Lung (tissue), 12 donors: ENCODE results near the gene PANK1. TPM values are rescaled to one million over a fixed set of nuclear protein-coding genes. Genes with fewer than 3 reads are reported as not detected.
"Not testable (repeated sequence)": the region's sequence is repeated elsewhere in the genome, so short reads cannot be mapped to it uniquely, and the experiment has no call there.

Experiments used
- ATAC-seq: fragments of 200-7000 bp; cut with Tn5 transposase; one replicate; pipeline ENCODE4 v1.9.1; 2020; ENCODE audit warnings: moderate number of reproducible peaks; ENCODE audit not compliant: insufficient read depth, low FRiP score
- DNase-seq, 3 donors: peaks; one replicate each; pipeline ENCODE4 v3.0.0-alpha.2; 2013 to 2017
- H3K27ac ChIP-seq, 2 donors: one replicate each; pipeline ENCODE4 v1.5.1; 2013; ENCODE audit warnings: mild to moderate bottlenecking in 2 of 2, moderate library complexity in 2 of 2, control low read depth in 1 of 2, inconsistent platforms in 1 of 2, low read depth in 1 of 2, low read length in 1 of 2
- H3K27me3 ChIP-seq, 3 donors: one replicate each; pipeline ENCODE4 v1.5.1; 2013; ENCODE audit warnings: low read length in 2 of 3; ENCODE audit not compliant: control insufficient read depth in 3 of 3, insufficient read depth in 3 of 3
- H3K36me3 ChIP-seq, 4 donors: one replicate each; pipeline ENCODE4 v1.5.1; 2013; ENCODE audit warnings: low read length in 4 of 4, mild to moderate bottlenecking in 1 of 4, moderate library complexity in 1 of 4; ENCODE audit not compliant: control insufficient read depth in 4 of 4, insufficient read depth in 4 of 4
- H3K4me1 ChIP-seq, 5 donors: one replicate each; pipeline ENCODE4 v1.5.1; 2013; ENCODE audit warnings: low read length in 5 of 5, mild to moderate bottlenecking in 2 of 5, moderate library complexity in 1 of 5; ENCODE audit not compliant: control insufficient read depth in 5 of 5, insufficient read depth in 5 of 5
- H3K4me3 ChIP-seq: one replicate; pipeline ENCODE4 v1.5.1; 2013; ENCODE audit warnings: mild to moderate bottlenecking, control low read depth, moderate library complexity
- H3K9ac ChIP-seq, 2 donors: one replicate each; pipeline ENCODE4 v1.5.1; 2013; ENCODE audit warnings: low read length in 2 of 2, control low read depth in 1 of 2; ENCODE audit not compliant: insufficient read depth in 1 of 2
- H3K9me3 ChIP-seq, 4 donors: one replicate each; pipeline ENCODE4 v1.5.1; 2013; ENCODE audit warnings: low read length in 3 of 4, mild to moderate bottlenecking in 1 of 4, moderate library complexity in 1 of 4; ENCODE audit not compliant: control insufficient read depth in 4 of 4, insufficient read depth in 3 of 4
- CTCF ChIP-seq: IDR thresholded peaks from 2 replicates; pipeline ENCODE4 v1.5.1; 2012; ENCODE audit warnings: mild to moderate bottlenecking; ENCODE audit errors: control extremely low read depth, extremely low read depth
- WGBS, 2 donors: extraction: QIAGEN DNeasy Blood & Tissue Kit; methylation state at CpG; one replicate each; pipeline ENCODE4 v1.1.7; 2013; 5-methylcytosine and 5-hydroxymethylcytosine counted together
- polyA plus RNA-seq, 2 donors: library from polyadenylated mRNA; stranded (reverse); fragments of 200-250 nt; gene quantifications; one replicate each; pipeline ENCODE4 v1.2.1, GENCODE V29; 2013
- total RNA-seq, 2 donors: library from RNA; depleted of rRNA in 1 of 2; stranded (reverse); fragments of >200 nt in 1 of 2; gene quantifications; one replicate each; pipeline ENCODE4 v1.2.1, GENCODE V29; 2014 to 2021
- donor health status: control.
- donor health status: control.
- donor health status: Bipolar disorder and iron deficiency.
- donor health status: healthy.
- donor health status: DM: yes; HTN: yes; CAD: no.

The PANK1 gene
- total and polyA plus RNA-seq, 4 donors = 1.6 to 18.3 (median 4.4) TPM

- no peak for TF ChIP-seq CTCF
- no peaks in the 10 kb centered on the region for H3K36me3 ChIP-seq
- H3K4me3 ChIP-seq = no peak overlapping the region
- peaks cover 0 to 9% (median 0%) of the 10 kb centered on the region in 5 donors for H3K4me1 ChIP-seq
- no peak overlapping the region for H3K9ac ChIP-seq
- 83% methylated on average over 4 of the region's 4 CpGs for WGBS, 2 donors
- ATAC-seq (no peak), DNase-seq (no peak)
- no peaks in the 10 kb centered on the region for H3K27me3 ChIP-seq
- H3K27ac ChIP-seq = no peak overlapping the region
- no peaks in the 10 kb centered on the region for H3K9me3 ChIP-seq
These were observed 19.8 kb downstream of the PANK1 start for GRCh38 chr10:89625041-89625765.

GRCh38 chr10:89624020-89624419 lies 21.0 kb downstream of the PANK1 start:
- H3K9me3 ChIP-seq = peaks cover 0 to 2% (median 0%) of the 10 kb centered on the region in 4 donors
- no peak overlapping the region for H3K4me3 ChIP-seq
- WGBS, 2 donors = 86 to 96% methylated on average over 4 of the region's 4 CpGs
- H3K9ac ChIP-seq = no peak overlapping the region
- TF ChIP-seq CTCF = no peak
- no peak for DNase-seq
- no peaks in the 10 kb centered on the region for H3K36me3 ChIP-seq
- no peaks in the 10 kb centered on the region for H3K27me3 ChIP-seq
- H3K4me1 ChIP-seq = peaks cover 0 to 9% (median 0%) of the 10 kb centered on the region in 5 donors
- no peak for ATAC-seq
- H3K27ac ChIP-seq = no peak overlapping the region

- Histone ChIP-seq H3K36me3 (no peaks in the 10 kb centered on the region), H3K4me3 (no peak overlapping the region), H3K4me1 (peaks cover 0 to 7% (median 0%) of the 10 kb centered on the region in 5 donors), H3K27ac (no peak overlapping the region), H3K9ac (no peak overlapping the region), H3K9me3 (peaks cover 0 to 2% (median 0%) of the 10 kb centered on the region in 4 donors), H3K27me3 (no peaks in the 10 kb centered on the region)
- no peak for TF ChIP-seq CTCF
- ATAC-seq (no peak), DNase-seq (no peak)
These were observed 22.9 kb downstream of the PANK1 start for GRCh38 chr10:89622151-89622550.

DNA sequence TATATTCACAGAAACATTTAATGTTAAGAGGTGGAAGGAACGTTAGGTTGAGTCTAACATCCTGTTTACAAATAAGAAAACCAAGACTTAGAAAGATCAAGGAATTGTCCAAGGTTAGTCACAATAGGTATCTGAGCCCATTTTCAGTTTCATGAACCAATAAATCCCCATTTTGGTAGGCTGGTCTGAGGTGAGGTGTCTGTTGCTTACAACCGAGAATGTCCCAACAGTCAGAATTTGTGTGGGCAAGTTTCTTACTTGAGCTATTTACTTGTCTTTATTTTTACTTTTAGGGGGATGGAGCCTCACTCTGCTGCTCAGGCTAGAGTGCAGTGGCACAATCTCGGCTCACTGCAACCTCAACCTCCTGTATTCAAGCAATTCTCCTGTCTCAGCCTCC lies 23.6 kb downstream of the PANK1 start:
- no peak for DNase-seq
- H3K9me3 ChIP-seq = peaks cover 0 to 2% (median 0%) of the 10 kb centered on the region in 4 donors
- WGBS, 2 donors = 89 to 91% methylated on average over 3 of the region's 3 CpGs
- H3K27ac ChIP-seq = no peak overlapping the region
- no peaks in the 10 kb centered on the region for H3K27me3 ChIP-seq
- TF ChIP-seq CTCF = no peak
- ATAC-seq = no peak
- peaks cover 0 to 7% (median 0%) of the 10 kb centered on the region in 5 donors for H3K4me1 ChIP-seq
- H3K9ac ChIP-seq = no peak overlapping the region
- no peaks in the 10 kb centered on the region for H3K36me3 ChIP-seq
- no peak overlapping the region for H3K4me3 ChIP-seq

DNA sequence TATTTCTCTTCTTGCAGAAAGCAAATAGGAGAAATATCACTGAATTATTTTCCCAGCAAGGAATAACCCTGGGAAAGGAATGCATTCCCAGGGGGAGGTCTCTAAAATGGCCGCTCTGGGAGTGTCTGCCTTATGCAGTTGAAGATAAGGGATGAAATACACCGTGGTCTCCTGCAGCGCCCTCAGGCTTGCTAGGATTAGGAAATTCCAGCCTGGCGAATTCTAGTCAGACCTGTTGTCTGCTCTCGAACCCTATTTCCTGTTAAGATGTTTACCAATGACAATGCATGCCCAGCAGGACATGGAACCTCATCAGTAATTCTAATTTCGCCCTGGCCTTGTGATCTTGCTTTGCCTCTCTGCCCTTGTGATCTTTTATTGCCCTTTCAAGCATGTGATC lies 24.7 kb downstream of the PANK1 start:
- ATAC-seq, H3K27ac ChIP-seq, H3K27me3 ChIP-seq, H3K36me3 ChIP-seq, H3K9me3 ChIP-seq, H3K9ac ChIP-seq, H3K4me3 ChIP-seq, DNase-seq, H3K4me1 ChIP-seq: not testable (repeated sequence)
- 87 to 90% methylated on average over 6 of the region's 6 CpGs for WGBS, 2 donors
